ENCODE data around the gene METTL15. TPM values are rescaled to one million over a fixed set of nuclear protein-coding genes. Genes with fewer than 3 reads are reported as not detected.
"Not testable (repeated sequence)": the region's sequence is repeated elsewhere in the genome, so short reads cannot be mapped to it uniquely, and the experiment has no call there.

The METTL15 gene
- total RNA-seq, 5 donors from 2014 or later (not counting 1 experiment from before 2014, with no cell fraction given) = 7.6 to 12.1 (median 10.6) TPM

DNA sequence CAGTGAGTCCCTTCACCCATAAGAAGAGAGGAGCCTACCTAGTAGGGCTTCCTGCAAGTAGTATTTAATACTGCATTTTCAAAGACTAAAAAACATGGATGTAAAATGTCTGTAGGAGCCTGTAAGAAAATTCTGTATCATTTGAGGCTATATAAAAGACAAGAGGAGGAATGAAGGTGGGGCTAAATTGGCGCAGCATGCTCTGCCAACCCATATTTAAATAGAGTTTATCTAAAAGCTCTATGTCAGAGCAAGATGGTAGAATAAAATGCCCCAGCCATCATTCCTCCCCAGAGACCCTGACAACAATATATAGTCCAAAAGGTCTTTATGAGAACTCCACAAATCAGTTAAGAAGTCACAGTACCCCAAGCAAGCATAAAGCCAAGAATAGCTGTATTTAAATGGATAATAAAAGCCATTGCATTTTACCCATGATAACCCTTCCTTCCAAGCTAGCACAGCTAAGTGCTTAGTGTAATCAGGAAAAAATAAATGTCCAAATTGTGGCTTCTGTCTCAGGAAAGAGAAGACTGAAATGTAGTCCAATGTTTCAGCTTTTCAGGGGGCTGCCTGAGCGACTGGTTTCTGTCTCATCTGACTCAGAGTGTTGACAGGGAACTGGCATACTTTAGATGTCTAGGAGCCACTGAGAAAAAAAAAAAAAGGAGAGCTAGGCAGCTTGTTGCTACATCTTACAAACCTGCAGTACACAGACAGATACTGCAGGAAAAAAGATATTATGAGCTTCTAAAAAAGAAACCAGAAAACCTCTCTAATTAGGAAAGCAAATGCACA is 258.6 kb downstream of the METTL15 start:
- no peaks in the 10 kb centered on the region for H3K4me1 Mint-ChIP-seq
- H3K27ac ChIP-seq (ENCODE audit: low read length) = no peak overlapping the region
- no peak overlapping the region for H3K4me3 Mint-ChIP-seq
- no peaks in the 10 kb centered on the region for H3K9me3 ChIP-seq
- no peak overlapping the region for H3K27ac Mint-ChIP-seq
- ChIA-PET POLR2A (no interaction called here), CTCF (no interaction called here)
- no peak for DNase-seq
- H3K36me3 Mint-ChIP-seq = peaks cover 13% of the 10 kb centered on the region
- H3K36me3 ChIP-seq (ENCODE audit: control insufficient read depth in 2 of 2, extremely low read depth in 1 of 2, insufficient read depth in 1 of 2, low read length in 1 of 2) = no peaks in the 10 kb centered on the region
- H3K27me3 ChIP-seq (replicated peaks in 1 of 2; ENCODE audit: control insufficient read depth in 2 of 2, extremely low read depth in 1 of 2, insufficient read depth in 2 of 2, low read length in 1 of 2) = no peaks in the 10 kb centered on the region
- H3K4me3 ChIP-seq (ENCODE audit: control insufficient read depth in 1 of 2, extremely low read depth in 1 of 2, low read length in 1 of 2) = no peak overlapping the region
- H3K9me3 Mint-ChIP-seq = peaks cover 20 to 70% (median 37%) of the 10 kb centered on the region in 3 donors
- no peak for ATAC-seq (replicated peaks in 1 of 4)
- H3K4me1 ChIP-seq (ENCODE audit: control insufficient read depth in 1 of 2, extremely low read depth in 1 of 2, insufficient read depth in 2 of 2, low read length in 2 of 2) = no peaks in the 10 kb centered on the region
- WGBS (ENCODE audit: insufficient coverage) = 83% methylated on average over 1 of the region's 2 CpGs
- no peaks in the 10 kb centered on the region for H3K27me3 Mint-ChIP-seq

DNA sequence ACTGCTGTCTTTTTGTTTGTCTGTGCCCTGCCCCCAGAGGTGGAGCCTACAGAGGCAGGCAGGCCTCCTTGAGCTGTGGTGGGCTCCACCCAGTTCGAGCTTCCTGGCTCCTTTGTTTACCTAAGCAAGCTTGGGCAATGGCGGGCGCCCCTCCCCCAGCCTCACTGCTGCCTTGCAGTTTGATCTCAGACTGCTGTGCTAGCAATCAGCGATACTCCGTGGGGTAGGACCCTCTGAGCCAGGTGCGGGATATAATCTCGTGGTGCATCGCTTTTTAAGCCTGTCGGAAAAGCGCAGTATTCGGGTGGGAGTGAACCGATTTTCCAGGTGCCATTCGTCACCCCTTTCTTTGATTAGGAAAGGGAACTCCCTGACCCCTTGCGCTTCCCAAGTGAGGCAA is 269.9 kb downstream of the METTL15 start:
- 97% methylated on average over 6 of the region's 14 CpGs for WGBS (ENCODE audit: insufficient coverage)
- H3K27ac Mint-ChIP-seq; H3K4me3 Mint-ChIP-seq; H3K36me3 Mint-ChIP-seq; H3K4me1 Mint-ChIP-seq; H3K4me1 ChIP-seq (ENCODE audit: control insufficient read depth in 1 of 2, extremely low read depth in 1 of 2, insufficient read depth in 2 of 2, low read length in 2 of 2); H3K9me3 ChIP-seq; H3K27me3 ChIP-seq (replicated peaks in 1 of 2; ENCODE audit: control insufficient read depth in 2 of 2, extremely low read depth in 1 of 2, insufficient read depth in 2 of 2, low read length in 1 of 2); ATAC-seq (replicated peaks in 1 of 4); DNase-seq; CTCF ChIA-PET; POLR2A ChIA-PET; H3K36me3 ChIP-seq (ENCODE audit: control insufficient read depth in 2 of 2, extremely low read depth in 1 of 2, insufficient read depth in 1 of 2, low read length in 1 of 2); H3K27me3 Mint-ChIP-seq; H3K4me3 ChIP-seq (ENCODE audit: control insufficient read depth in 1 of 2, extremely low read depth in 1 of 2, low read length in 1 of 2); H3K27ac ChIP-seq (ENCODE audit: low read length): not testable (repeated sequence)
- H3K9me3 Mint-ChIP-seq = peaks cover 4 to 23% (median 10%) of the 10 kb centered on the region in 3 donors

Other genes with a start within 250 kb of the METTL15 start
- 1 to 10 TPM in 3 of 5 donors, under 1 TPM in 2; 0.76 to 3.7 (median 1.3) TPM for gene KIF18A, start 232 bp upstream of the METTL15 start, total RNA-seq

All from T-cell (primary cell).